H9 (cell line): ENCODE measurements around the gene ANKMY1. TPM values are rescaled to one million over a fixed set of nuclear protein-coding genes. Genes with fewer than 3 reads are reported as not detected.

Experiments
- DNase-seq: peaks from one replicate; pipeline ENCODE4 v3.0.0-alpha.2; 2017
- H2AFZ ChIP-seq: one replicate; pipeline ENCODE4 v1.6.1; 2013; ENCODE audit warnings: mild to moderate bottlenecking, low read length, control low read depth, moderate library complexity
- H2AK5ac ChIP-seq: 2 replicates; pipeline ENCODE4 v1.6.1; 2013; ENCODE audit warnings: low read length, control low read depth, mixed read lengths; ENCODE audit not compliant: insufficient read length
- H2BK120ac ChIP-seq: one replicate; pipeline ENCODE4 v1.6.1; 2013; ENCODE audit warnings: low read depth, mild to moderate bottlenecking, low read length, control low read depth, inconsistent platforms; ENCODE audit not compliant: poor library complexity, severe bottlenecking
- H2BK12ac ChIP-seq: 2 replicates; pipeline ENCODE4 v1.6.1; 2013; ENCODE audit warnings: low read length, control low read depth, mixed read lengths, low read depth; ENCODE audit not compliant: insufficient read length
- H2BK15ac ChIP-seq: 2 replicates; pipeline ENCODE4 v1.6.1; 2013; ENCODE audit warnings: low read depth, low read length, control low read depth
- H2BK20ac ChIP-seq: one replicate; pipeline ENCODE4 v1.6.1; 2013; ENCODE audit warnings: low read depth, mild to moderate bottlenecking, low read length, control low read depth, inconsistent platforms; ENCODE audit not compliant: poor library complexity, severe bottlenecking
- H2BK5ac ChIP-seq: 2 replicates; pipeline ENCODE4 v1.6.1; 2013; ENCODE audit warnings: low read length, control low read depth, mixed read lengths; ENCODE audit not compliant: insufficient read length
- H3K14ac ChIP-seq: 2 replicates; pipeline ENCODE4 v1.6.1; 2013; ENCODE audit warnings: low read length, control low read depth; ENCODE audit not compliant: insufficient read depth
- H3K18ac ChIP-seq: 2 replicates; pipeline ENCODE4 v1.6.1; 2013; ENCODE audit warnings: low read depth, mild to moderate bottlenecking, mixed read lengths, low read length, control low read depth; ENCODE audit not compliant: insufficient read length
- H3K23ac ChIP-seq: 2 replicates; pipeline ENCODE4 v1.6.1; 2013; ENCODE audit warnings: low read length, control low read depth, mixed read lengths, low read depth; ENCODE audit not compliant: insufficient read length
- H3K23me2 ChIP-seq: 2 replicates; pipeline ENCODE4 v1.6.1; 2013; ENCODE audit warnings: low read depth, mild to moderate bottlenecking, mixed read lengths, low read length, control low read depth; ENCODE audit not compliant: insufficient read length, poor library complexity, severe bottlenecking
- H3K27ac ChIP-seq: 2 replicates; pipeline ENCODE4 v1.5.1; 2013; ENCODE audit warnings: low read length, control low read depth, mixed read lengths, low read depth; ENCODE audit not compliant: insufficient read length
- H3K27me3 ChIP-seq: 2 replicates; pipeline ENCODE4 v1.6.1; 2013; ENCODE audit warnings: low read length, control low read depth, inconsistent platforms; ENCODE audit not compliant: insufficient read depth
- H3K4ac ChIP-seq: 2 replicates; pipeline ENCODE4 v1.6.1; 2013; ENCODE audit warnings: low read depth, mild to moderate bottlenecking, control low read depth, inconsistent platforms, low read length, moderate library complexity
- H3K4me1 ChIP-seq: 2 replicates; pipeline ENCODE4 v1.6.1; 2013; ENCODE audit warnings: low read length, control low read depth, inconsistent platforms; ENCODE audit not compliant: insufficient read depth
- H3K4me2 ChIP-seq: 2 replicates; pipeline ENCODE4 v1.6.1; 2013; ENCODE audit warnings: low read length, control low read depth, mixed read lengths; ENCODE audit not compliant: insufficient read length, insufficient read depth
- H3K56ac ChIP-seq: 2 replicates; pipeline ENCODE4 v1.6.1; 2013; ENCODE audit warnings: low read depth, mild to moderate bottlenecking, mixed read lengths, low read length, control low read depth; ENCODE audit not compliant: insufficient read length
- H3K79me1 ChIP-seq: 2 replicates; pipeline ENCODE4 v1.6.1; 2013; ENCODE audit warnings: low read depth, mild to moderate bottlenecking, moderate library complexity, low read length, control low read depth, inconsistent platforms; ENCODE audit not compliant: insufficient read depth, poor library complexity, severe bottlenecking
- H3K79me2 ChIP-seq: 2 replicates; pipeline ENCODE4 v1.6.1; 2013; ENCODE audit warnings: low read length, control low read depth, inconsistent platforms; ENCODE audit not compliant: insufficient read depth
- H3K9ac ChIP-seq: 2 replicates; pipeline ENCODE4 v1.6.1; 2013; ENCODE audit warnings: low read length, control low read depth, mixed read lengths; ENCODE audit not compliant: insufficient read length; ENCODE audit errors: extremely low read depth
- H3K9me3 ChIP-seq: one replicate; pipeline ENCODE4 v1.6.1; 2013; ENCODE audit warnings: low read depth, low read length, inconsistent platforms; ENCODE audit not compliant: control insufficient read depth
- H3T11ph ChIP-seq: one replicate; pipeline ENCODE4 v1.6.1; 2013; ENCODE audit warnings: mild to moderate bottlenecking, low read length, control low read depth, inconsistent platforms
- H4K20me1 ChIP-seq: one replicate; pipeline ENCODE4 v1.6.1; 2013; ENCODE audit not compliant: control insufficient read depth, insufficient read length, insufficient read depth
- H4K5ac ChIP-seq: 2 replicates; pipeline ENCODE4 v1.6.1; 2013; ENCODE audit warnings: low read depth, mild to moderate bottlenecking, mixed read lengths, low read length, control low read depth; ENCODE audit not compliant: insufficient read length
- H4K8ac ChIP-seq: replicated peaks from 2 replicates; pipeline ENCODE4 v1.6.1; 2013; ENCODE audit warnings: low read length, control low read depth, mixed read lengths, low read depth; ENCODE audit not compliant: insufficient read length
- H4K91ac ChIP-seq: 2 replicates; pipeline ENCODE4 v1.6.1; 2013; ENCODE audit warnings: low read depth, mild to moderate bottlenecking, moderate library complexity, mixed read lengths, low read length, control low read depth; ENCODE audit not compliant: insufficient read length
- H3K27ac Mint-ChIP-seq, 3 experiments: 2 replicates in 2 of 3; 3 replicates in 1 of 3; pipeline ENCODE4 v1.8.0; 2020 to 2021; ENCODE audit warnings: mixed read lengths in 3 of 3, mild to moderate bottlenecking in 1 of 3, moderate library complexity in 1 of 3
- H3K27me3 Mint-ChIP-seq: 2 replicates; pipeline ENCODE4 v1.8.0; 2021; ENCODE audit warnings: low read depth, mild to moderate bottlenecking, moderate library complexity, mixed read lengths
- H3K36me3 Mint-ChIP-seq, 3 experiments: 2 replicates in 2 of 3; 3 replicates in 1 of 3; pipeline ENCODE4 v1.8.0; 2020 to 2021; ENCODE audit warnings: low read depth in 3 of 3, mixed read lengths in 3 of 3; ENCODE audit not compliant: insufficient read depth in 1 of 3
- H3K4me1 Mint-ChIP-seq, 2 experiments: 2 replicates each; pipeline ENCODE4 v1.8.0; 2020; ENCODE audit warnings: mixed read lengths in 2 of 2
- H3K4me3 Mint-ChIP-seq, 2 experiments: 2 replicates in 1 of 2; 3 replicates in 1 of 2; pipeline ENCODE4 v1.8.0; 2020 to 2021; ENCODE audit warnings: mild to moderate bottlenecking in 2 of 2, mixed read lengths in 2 of 2, moderate library complexity in 1 of 2
- H3K9me3 Mint-ChIP-seq, 2 experiments: 2 replicates in 1 of 2; 3 replicates in 1 of 2; pipeline ENCODE4 v1.8.0; 2020; ENCODE audit warnings: mild to moderate bottlenecking in 2 of 2, mixed read lengths in 2 of 2, moderate library complexity in 1 of 2
- CTCF ChIP-seq: fragments of 200-600 bp; sonication (generic); conservative IDR thresholded peaks from 3 replicates; pipeline ENCODE4 v1.8.0; 2021; ENCODE audit warnings: antibody characterized with exemption, mild to moderate bottlenecking
- WGBS: extraction: QIAGEN DNeasy Blood & Tissue Kit; methylation state at CpG from one replicate; pipeline ENCODE4 v1.1.7; 2013; ENCODE audit warnings: missing lambda C conversion rate, low lambda C conversion rate, mixed read lengths; ENCODE audit not compliant: insufficient read length; ENCODE audit errors: extremely low coverage; 5-methylcytosine and 5-hydroxymethylcytosine counted together
- total RNA-seq: library from RNA; stranded (reverse); gene quantifications from 2 replicates; pipeline ENCODE4 v1.2.1, GENCODE V29; 2021

ANKMY1 gene
- total RNA-seq, 1 experiment from 2014 or later, result 13.7 TPM

- H4K91ac ChIP-seq, result no peak overlapping the region
- Mint-ChIP-seq H3K9me3 (no peaks in the 10 kb centered on the region; a peak in 1 of 5 replicates), H3K36me3 (peaks cover 0 to 13% (median 0%) of the 10 kb centered on the region in 3 experiments; a peak in 2 of 7 replicates), H3K27me3 (peaks cover 24% of the 10 kb centered on the region), H3K4me1 (peaks cover 34 to 39% of the 10 kb centered on the region in 2 experiments), H3K4me3 (peak overlapping the region; percentile 72 to 78), H3K27ac (peak overlapping the region in 1 of 3 experiments; percentile 2; a peak in 1 of 7 replicates)
- no peak overlapping the region for H3K23ac ChIP-seq
- H3T11ph ChIP-seq, result no peak overlapping the region
- no peak overlapping the region for H2AFZ ChIP-seq
- peaks cover 3% of the 10 kb centered on the region for H3K23me2 ChIP-seq
- no peak overlapping the region for H3K4ac ChIP-seq
- H2BK120ac ChIP-seq, result no peak overlapping the region
- no peak for TF ChIP-seq CTCF
- no peak overlapping the region for H2BK12ac ChIP-seq
- no peaks in the 10 kb centered on the region for H3K79me1 ChIP-seq
- H3K27ac ChIP-seq, result no peak overlapping the region
- no peak overlapping the region for H2BK20ac ChIP-seq
- no peak for DNase-seq
- H2BK15ac ChIP-seq, result no peak overlapping the region
- H4K8ac ChIP-seq, result no peak overlapping the region
- H3K4me2 ChIP-seq, result peak overlapping the region; percentile 61
- H4K5ac ChIP-seq, result no peak overlapping the region
- no peak overlapping the region for H3K9ac ChIP-seq
- 0 out of 2 replicates have a peak overlapping the region, but pooled peaks have one; percentile 72 for H3K14ac ChIP-seq
- H2AK5ac ChIP-seq, result no peak overlapping the region
- no peaks in the 10 kb centered on the region for H3K79me2 ChIP-seq
- H3K56ac ChIP-seq, result no peak overlapping the region
- H3K27me3 ChIP-seq, result peaks cover 5% of the 10 kb centered on the region; the same call in 1 of the 2 replicates
- WGBS, result no CpG with 5 or more reads among the region's 14 CpGs
- H3K9me3 ChIP-seq, result no peaks in the 10 kb centered on the region
- no peaks in the 10 kb centered on the region; the same call in 1 of the 2 replicates for H3K4me1 ChIP-seq
- H3K18ac ChIP-seq, result no peak overlapping the region
- H2BK5ac ChIP-seq, result no peak overlapping the region
- no peaks in the 10 kb centered on the region for H4K20me1 ChIP-seq
These were observed 3.7 kb upstream of the ANKMY1 start for GRCh38 chr2:240561325-240561971.
